Brain microvascular endothelial cell (primary cell): ENCODE data around the gene KAT2B.

Experiments used
- DNase-seq: peaks from one replicate; pipeline ENCODE4 v3.0.0-alpha.2; 2020
- H3K27ac ChIP-seq: fragments of 250-450 bp; sonication (Bioruptor Pico); 2 replicates; pipeline ENCODE4 v1.5.1; 2020; ENCODE audit warnings: mild to moderate bottlenecking, moderate library complexity
- H3K27me3 ChIP-seq: fragments of 250-450 bp; sonication (Bioruptor Pico); replicated peaks from 2 replicates; pipeline ENCODE4 v1.5.1; 2020; ENCODE audit warnings: mild to moderate bottlenecking
- H3K36me3 ChIP-seq: fragments of 250-450 bp; sonication (Bioruptor Pico); replicated peaks from 2 replicates; pipeline ENCODE4 v1.5.1; 2020; ENCODE audit warnings: mild to moderate bottlenecking
- H3K4me3 ChIP-seq: 2 replicates; pipeline ENCODE4 v1.5.1; 2011; ENCODE audit warnings: low read depth, mild to moderate bottlenecking, control low read depth, low read length, moderate library complexity
- CTCF ChIP-seq: IDR thresholded peaks from 2 replicates; pipeline ENCODE4 v1.5.1; 2011; ENCODE audit warnings: low read depth, mild to moderate bottlenecking, moderate library complexity, low read length, control low read depth, inconsistent platforms; ENCODE audit errors: missing control alignments
- in situ Hi-C: cut with HindIII; loops from 2 replicates; pipeline ENCODE4 v1.10.0; 2017; ENCODE audit warnings: low sequenced_read_pairs, low pct_ligation_motif_present

KAT2B gene

GRCh38 chr3:20096135-20096685, 56.0 kb downstream of the KAT2B start:
- Histone ChIP-seq H3K27me3 (no peaks in the 10 kb centered on the region), H3K36me3 (no peaks in the 10 kb centered on the region), H3K27ac (no peak overlapping the region), H3K4me3 (no peak overlapping the region)
- DNase-seq, result no peak
- no peak for TF ChIP-seq CTCF
- in situ Hi-C loops, result no loop called here

- no peak for TF ChIP-seq CTCF
- in situ Hi-C loops, result no loop called here
- Histone ChIP-seq H3K36me3 (no peaks in the 10 kb centered on the region), H3K27me3 (no peaks in the 10 kb centered on the region), H3K4me3 (no peak overlapping the region), H3K27ac (no peak overlapping the region)
- DNase-seq, result no peak
These were observed 56.8 kb downstream of the KAT2B start for GRCh38 chr3:20097015-20097414.

GRCh38 chr3:20099060-20099459, 58.8 kb downstream of the KAT2B start:
- DNase-seq, result no peak
- no peak for TF ChIP-seq CTCF
- no peaks in the 10 kb centered on the region for H3K36me3 ChIP-seq
- in situ Hi-C loops, result no loop called here
- no peak overlapping the region for H3K4me3 ChIP-seq
- H3K27ac ChIP-seq, result no peak overlapping the region
- H3K27me3 ChIP-seq, result no peaks in the 10 kb centered on the region

GRCh38 chr3:20100151-20100550, 59.9 kb downstream of the KAT2B start:
- no peak overlapping the region for H3K27ac ChIP-seq
- no peaks in the 10 kb centered on the region for H3K36me3 ChIP-seq
- no peak for DNase-seq
- no peaks in the 10 kb centered on the region for H3K27me3 ChIP-seq
- H3K4me3 ChIP-seq, result no peak overlapping the region
- TF ChIP-seq CTCF, result no peak
- in situ Hi-C loops, result no loop called here

GRCh38 chr3:20101041-20101440, 60.8 kb downstream of the KAT2B start:
- Histone ChIP-seq H3K27me3 (no peaks in the 10 kb centered on the region), H3K27ac (no peak overlapping the region), H3K4me3 (no peak overlapping the region), H3K36me3 (no peaks in the 10 kb centered on the region)
- in situ Hi-C loops, result no loop called here
- TF ChIP-seq CTCF, result no peak
- DNase-seq, result no peak

- no peak overlapping the region for H3K4me3 ChIP-seq
- no peak for TF ChIP-seq CTCF
- H3K27ac ChIP-seq, result no peak overlapping the region
- no peaks in the 10 kb centered on the region for H3K27me3 ChIP-seq
- no peaks in the 10 kb centered on the region for H3K36me3 ChIP-seq
- in situ Hi-C loops, result no loop called here
- no peak for DNase-seq
These were observed 63.5 kb downstream of the KAT2B start for GRCh38 chr3:20103731-20104130.
